ENCODE measurements around the gene ATP9A.

DNA sequence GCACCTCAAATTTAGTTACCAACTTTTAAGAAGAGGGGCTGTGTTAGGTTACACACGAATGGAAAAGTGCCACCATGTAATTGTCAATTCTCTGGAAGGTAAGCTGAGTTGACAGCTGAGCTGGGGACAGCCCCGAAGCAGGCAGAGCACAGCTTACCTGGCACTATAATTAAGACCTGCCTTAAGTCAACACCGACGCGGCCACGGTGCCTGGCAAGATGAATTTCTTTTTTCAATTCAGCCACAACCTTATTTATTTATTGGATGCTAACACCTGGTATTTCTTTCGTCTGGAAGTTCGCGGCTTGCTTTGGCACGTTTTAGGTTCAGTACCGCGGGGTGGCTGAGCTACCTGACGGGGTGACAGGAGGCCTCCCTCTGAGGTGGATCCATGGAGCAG, 185.1 kb downstream of the ATP9A start:
- no peak for TF ChIP-seq EZH2 (IDR thresholded peaks at IDR 0.05)
- TF ChIP-seq, protein P1, sequence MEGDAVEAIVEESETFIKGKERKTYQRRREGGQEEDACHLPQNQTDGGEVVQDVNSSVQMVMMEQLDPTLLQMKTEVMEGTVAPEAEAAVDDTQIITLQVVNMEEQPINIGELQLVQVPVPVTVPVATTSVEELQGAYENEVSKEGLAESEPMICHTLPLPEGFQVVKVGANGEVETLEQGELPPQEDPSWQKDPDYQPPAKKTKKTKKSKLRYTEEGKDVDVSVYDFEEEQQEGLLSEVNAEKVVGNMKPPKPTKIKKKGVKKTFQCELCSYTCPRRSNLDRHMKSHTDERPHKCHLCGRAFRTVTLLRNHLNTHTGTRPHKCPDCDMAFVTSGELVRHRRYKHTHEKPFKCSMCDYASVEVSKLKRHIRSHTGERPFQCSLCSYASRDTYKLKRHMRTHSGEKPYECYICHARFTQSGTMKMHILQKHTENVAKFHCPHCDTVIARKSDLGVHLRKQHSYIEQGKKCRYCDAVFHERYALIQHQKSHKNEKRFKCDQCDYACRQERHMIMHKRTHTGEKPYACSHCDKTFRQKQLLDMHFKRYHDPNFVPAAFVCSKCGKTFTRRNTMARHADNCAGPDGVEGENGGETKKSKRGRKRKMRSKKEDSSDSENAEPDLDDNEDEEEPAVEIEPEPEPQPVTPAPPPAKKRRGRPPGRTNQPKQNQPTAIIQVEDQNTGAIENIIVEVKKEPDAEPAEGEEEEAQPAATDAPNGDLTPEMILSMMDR (IDR thresholded peaks at IDR 0.05 in 2 of 3, conservative IDR thresholded peaks at IDR 0.05 in 1 of 3; ENCODE audit: borderline replicate concordance in 1 of 3, insufficient read depth in 1 of 3, low read depth in 2 of 3, low read length in 2 of 3): no peak
- no peak for TF ChIP-seq SRF (IDR thresholded peaks at IDR 0.05; ENCODE audit: low read depth)
- no peak for TF ChIP-seq YY1 (IDR thresholded peaks at IDR 0.05; ENCODE audit: extremely low read depth, insufficient replicate concordance, low read depth, low read length)
- TF ChIP-seq, protein P2, sequence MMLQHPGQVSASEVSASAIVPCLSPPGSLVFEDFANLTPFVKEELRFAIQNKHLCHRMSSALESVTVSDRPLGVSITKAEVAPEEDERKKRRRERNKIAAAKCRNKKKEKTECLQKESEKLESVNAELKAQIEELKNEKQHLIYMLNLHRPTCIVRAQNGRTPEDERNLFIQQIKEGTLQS (IDR thresholded peaks at IDR 0.05): no peak
- TF ChIP-seq POLR2AphosphoS5 (IDR thresholded peaks at IDR 0.05; ENCODE audit: low read depth, low read length): no peak
- TF ChIP-seq, protein P3, sequence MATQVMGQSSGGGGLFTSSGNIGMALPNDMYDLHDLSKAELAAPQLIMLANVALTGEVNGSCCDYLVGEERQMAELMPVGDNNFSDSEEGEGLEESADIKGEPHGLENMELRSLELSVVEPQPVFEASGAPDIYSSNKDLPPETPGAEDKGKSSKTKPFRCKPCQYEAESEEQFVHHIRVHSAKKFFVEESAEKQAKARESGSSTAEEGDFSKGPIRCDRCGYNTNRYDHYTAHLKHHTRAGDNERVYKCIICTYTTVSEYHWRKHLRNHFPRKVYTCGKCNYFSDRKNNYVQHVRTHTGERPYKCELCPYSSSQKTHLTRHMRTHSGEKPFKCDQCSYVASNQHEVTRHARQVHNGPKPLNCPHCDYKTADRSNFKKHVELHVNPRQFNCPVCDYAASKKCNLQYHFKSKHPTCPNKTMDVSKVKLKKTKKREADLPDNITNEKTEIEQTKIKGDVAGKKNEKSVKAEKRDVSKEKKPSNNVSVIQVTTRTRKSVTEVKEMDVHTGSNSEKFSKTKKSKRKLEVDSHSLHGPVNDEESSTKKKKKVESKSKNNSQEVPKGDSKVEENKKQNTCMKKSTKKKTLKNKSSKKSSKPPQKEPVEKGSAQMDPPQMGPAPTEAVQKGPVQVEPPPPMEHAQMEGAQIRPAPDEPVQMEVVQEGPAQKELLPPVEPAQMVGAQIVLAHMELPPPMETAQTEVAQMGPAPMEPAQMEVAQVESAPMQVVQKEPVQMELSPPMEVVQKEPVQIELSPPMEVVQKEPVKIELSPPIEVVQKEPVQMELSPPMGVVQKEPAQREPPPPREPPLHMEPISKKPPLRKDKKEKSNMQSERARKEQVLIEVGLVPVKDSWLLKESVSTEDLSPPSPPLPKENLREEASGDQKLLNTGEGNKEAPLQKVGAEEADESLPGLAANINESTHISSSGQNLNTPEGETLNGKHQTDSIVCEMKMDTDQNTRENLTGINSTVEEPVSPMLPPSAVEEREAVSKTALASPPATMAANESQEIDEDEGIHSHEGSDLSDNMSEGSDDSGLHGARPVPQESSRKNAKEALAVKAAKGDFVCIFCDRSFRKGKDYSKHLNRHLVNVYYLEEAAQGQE (IDR thresholded peaks at IDR 0.05; ENCODE audit: low read depth): no peak
- no peak for TF ChIP-seq EZH2phosphoT487 (IDR thresholded peaks at IDR 0.05; ENCODE audit: borderline replicate concordance)

Data from HCT116 (cell line).